ENCODE measurements around the gene RPS6KC1.

DNA sequence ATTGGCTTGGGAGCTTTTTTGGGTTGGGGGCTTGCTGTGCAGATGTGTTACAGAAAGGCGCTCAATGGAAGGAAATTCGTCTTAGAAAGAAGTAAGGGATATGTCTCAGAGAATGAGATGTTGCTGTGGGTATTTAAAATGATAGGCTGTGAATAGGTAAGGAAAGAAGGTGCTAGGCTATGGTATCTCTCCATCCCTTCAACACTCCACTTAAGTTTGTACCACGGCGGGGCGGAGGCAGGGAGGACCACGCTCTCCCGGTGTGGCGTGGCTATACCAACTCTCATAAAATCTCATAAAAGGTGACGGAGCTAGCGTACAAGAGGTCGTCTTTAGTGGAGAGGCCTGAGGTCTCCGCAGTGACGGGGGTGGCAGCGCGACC, 305 bp upstream of the RPS6KC1 start:
- TF ChIP-seq EZH2 (IDR thresholded peaks at IDR 0.05; ENCODE audit: borderline replicate concordance, insufficient read depth, low read depth, low read length, poor library complexity, severe bottlenecking), result no peak
- TF ChIP-seq, protein P1, sequence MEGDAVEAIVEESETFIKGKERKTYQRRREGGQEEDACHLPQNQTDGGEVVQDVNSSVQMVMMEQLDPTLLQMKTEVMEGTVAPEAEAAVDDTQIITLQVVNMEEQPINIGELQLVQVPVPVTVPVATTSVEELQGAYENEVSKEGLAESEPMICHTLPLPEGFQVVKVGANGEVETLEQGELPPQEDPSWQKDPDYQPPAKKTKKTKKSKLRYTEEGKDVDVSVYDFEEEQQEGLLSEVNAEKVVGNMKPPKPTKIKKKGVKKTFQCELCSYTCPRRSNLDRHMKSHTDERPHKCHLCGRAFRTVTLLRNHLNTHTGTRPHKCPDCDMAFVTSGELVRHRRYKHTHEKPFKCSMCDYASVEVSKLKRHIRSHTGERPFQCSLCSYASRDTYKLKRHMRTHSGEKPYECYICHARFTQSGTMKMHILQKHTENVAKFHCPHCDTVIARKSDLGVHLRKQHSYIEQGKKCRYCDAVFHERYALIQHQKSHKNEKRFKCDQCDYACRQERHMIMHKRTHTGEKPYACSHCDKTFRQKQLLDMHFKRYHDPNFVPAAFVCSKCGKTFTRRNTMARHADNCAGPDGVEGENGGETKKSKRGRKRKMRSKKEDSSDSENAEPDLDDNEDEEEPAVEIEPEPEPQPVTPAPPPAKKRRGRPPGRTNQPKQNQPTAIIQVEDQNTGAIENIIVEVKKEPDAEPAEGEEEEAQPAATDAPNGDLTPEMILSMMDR (IDR thresholded peaks at IDR 0.05), result no peak
